WI38 (cell line): Measurements from ENCODE around the gene PDC.
"Not testable (repeated sequence)": the region's sequence is repeated elsewhere in the genome, so short reads cannot be mapped to it uniquely, and the experiment has no call there.

ENCODE experiments used
- H3K4me3 ChIP-seq: 2 replicates; pipeline ENCODE4 v1.5.1; 2011; ENCODE audit warnings: low read depth, mild to moderate bottlenecking, control low read depth, low read length
- TF ChIP-seq, protein P1 (sequence below): IDR thresholded peaks from 2 replicates; pipeline ENCODE4 v1.5.1; 2012; ENCODE audit warnings: low read depth, mild to moderate bottlenecking, control low read depth, low read length

Gene PDC

DNA sequence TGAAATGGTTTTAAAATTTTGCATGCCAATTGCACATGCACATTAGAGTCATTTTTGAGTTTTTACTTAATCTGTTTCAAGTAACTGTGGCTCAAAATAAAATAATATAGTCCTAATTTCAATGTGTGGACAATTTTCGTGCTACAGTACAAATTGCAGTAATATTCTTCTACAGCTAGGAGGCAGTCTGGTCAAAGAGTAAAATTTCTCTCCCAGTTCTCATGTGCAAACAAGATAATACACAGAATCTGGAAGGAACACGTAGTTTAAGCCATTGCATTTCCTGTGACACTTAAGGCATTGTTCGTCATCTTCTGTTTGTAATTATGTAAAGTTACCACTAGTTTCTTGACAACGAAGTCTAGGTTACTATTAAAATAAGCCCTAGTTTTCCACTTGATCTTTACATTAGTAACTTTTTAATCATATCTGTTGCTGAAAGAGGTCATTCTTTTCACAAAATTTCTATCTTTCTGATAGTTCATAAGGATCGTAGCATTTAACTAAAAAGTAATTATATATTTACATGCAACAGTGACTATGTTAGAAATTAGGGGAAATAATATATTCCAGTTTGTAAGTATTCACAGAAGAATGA is 56.4 kb downstream of the PDC start:
- H3K4me3 ChIP-seq = no peak overlapping the region
- TF ChIP-seq, protein P1, sequence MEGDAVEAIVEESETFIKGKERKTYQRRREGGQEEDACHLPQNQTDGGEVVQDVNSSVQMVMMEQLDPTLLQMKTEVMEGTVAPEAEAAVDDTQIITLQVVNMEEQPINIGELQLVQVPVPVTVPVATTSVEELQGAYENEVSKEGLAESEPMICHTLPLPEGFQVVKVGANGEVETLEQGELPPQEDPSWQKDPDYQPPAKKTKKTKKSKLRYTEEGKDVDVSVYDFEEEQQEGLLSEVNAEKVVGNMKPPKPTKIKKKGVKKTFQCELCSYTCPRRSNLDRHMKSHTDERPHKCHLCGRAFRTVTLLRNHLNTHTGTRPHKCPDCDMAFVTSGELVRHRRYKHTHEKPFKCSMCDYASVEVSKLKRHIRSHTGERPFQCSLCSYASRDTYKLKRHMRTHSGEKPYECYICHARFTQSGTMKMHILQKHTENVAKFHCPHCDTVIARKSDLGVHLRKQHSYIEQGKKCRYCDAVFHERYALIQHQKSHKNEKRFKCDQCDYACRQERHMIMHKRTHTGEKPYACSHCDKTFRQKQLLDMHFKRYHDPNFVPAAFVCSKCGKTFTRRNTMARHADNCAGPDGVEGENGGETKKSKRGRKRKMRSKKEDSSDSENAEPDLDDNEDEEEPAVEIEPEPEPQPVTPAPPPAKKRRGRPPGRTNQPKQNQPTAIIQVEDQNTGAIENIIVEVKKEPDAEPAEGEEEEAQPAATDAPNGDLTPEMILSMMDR = peak; percentile 40; the same call in 1 of the 2 replicates

DNA sequence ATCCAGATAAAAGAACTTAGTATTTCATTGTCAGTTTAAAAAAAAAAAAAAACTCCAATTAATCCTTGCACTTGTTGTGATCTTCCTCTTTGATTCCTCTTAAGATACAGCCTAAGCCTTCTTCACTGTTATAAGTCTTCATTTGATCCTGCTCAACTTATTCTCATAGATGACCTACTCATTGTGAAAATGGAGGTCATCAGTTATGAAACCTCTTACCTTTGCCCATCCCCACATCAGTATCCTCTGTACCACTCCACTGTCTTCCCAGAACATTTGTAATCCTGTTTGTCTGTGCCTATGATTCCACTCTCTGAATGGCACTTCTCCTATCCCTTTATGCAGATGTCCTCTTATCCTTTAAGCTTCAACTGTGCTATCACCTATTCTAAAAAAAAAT is 57.3 kb downstream of the PDC start:
- TF ChIP-seq, protein P1 = no peak
- H3K4me3 ChIP-seq = no peak overlapping the region

DNA sequence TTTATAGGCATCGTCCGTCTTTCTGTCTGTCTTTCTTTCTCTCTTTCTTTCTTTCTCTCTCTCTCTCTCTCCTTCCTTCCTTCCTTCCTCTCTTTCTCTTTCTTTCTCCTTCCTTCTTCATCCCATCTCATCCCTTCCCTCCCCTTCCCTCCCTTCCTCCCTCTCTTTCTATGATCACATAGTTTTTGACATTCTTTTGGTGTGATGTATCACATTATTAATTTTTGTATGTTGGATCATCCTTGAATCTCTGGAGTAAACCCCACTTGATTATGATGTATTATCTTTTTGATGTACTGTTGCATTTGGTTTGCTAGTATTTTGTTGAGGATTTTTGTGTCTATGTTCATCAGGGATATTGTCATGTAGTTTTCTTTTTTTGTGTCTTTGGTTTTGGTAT is 59.5 kb downstream of the PDC start:
- H3K4me3 ChIP-seq = not testable (repeated sequence)
